Endothelial cell (in vitro differentiated cells): ENCODE results near the gene RTKN. TPM values are rescaled to one million over a fixed set of nuclear protein-coding genes. Genes with fewer than 3 reads are reported as not detected.
"Not testable (repeated sequence)": the region's sequence is repeated elsewhere in the genome, so short reads cannot be mapped to it uniquely, and the experiment has no call there.

ENCODE experiments used
- DNase-seq: peaks from one replicate; pipeline ENCODE4 v3.0.0; 2021; ENCODE audit warnings: low spot score
- H3K27ac Mint-ChIP-seq: one replicate; pipeline ENCODE4 v1.8.0; 2021; ENCODE audit warnings: mixed read lengths, inconsistent platforms; ENCODE audit not compliant: unreplicated experiment
- H3K27me3 Mint-ChIP-seq: one replicate; pipeline ENCODE4 v1.8.0; 2021; ENCODE audit warnings: mild to moderate bottlenecking, moderate library complexity, mixed read lengths, inconsistent platforms; ENCODE audit not compliant: unreplicated experiment
- H3K36me3 Mint-ChIP-seq: one replicate; pipeline ENCODE4 v1.8.0; 2021; ENCODE audit warnings: mild to moderate bottlenecking, low read depth, mixed read lengths, inconsistent platforms; ENCODE audit not compliant: unreplicated experiment
- H3K4me1 Mint-ChIP-seq: one replicate; pipeline ENCODE4 v1.8.0; 2021; ENCODE audit warnings: mild to moderate bottlenecking, mixed read lengths, inconsistent platforms; ENCODE audit not compliant: unreplicated experiment
- H3K4me3 Mint-ChIP-seq: one replicate; pipeline ENCODE4 v1.8.0; 2021; ENCODE audit warnings: mild to moderate bottlenecking, mixed read lengths, inconsistent platforms; ENCODE audit not compliant: unreplicated experiment
- H3K9me3 Mint-ChIP-seq: one replicate; pipeline ENCODE4 v1.8.0; 2021; ENCODE audit warnings: mixed read lengths, inconsistent platforms; ENCODE audit not compliant: unreplicated experiment
- total RNA-seq: library from RNA; stranded (reverse); fragmentation: NEBNext Ultra II Directional; extraction: Animal tissue kit (Norgen Biotek cat#: 25700); gene quantifications from one replicate; pipeline ENCODE4 v1.2.1, GENCODE V29; 2021; ENCODE audit not compliant: unreplicated experiment
- TF ChIP-seq, protein P1 (sequence below): fragments of 200-600 bp; sonication (generic); IDR thresholded peaks from one replicate; pipeline ENCODE4 v1.5.0; 2021; ENCODE audit warnings: antibody characterized with exemption; ENCODE audit not compliant: unreplicated experiment

The RTKN gene
- total RNA-seq, 1 donor from 2014 or later = 65.4 TPM

DNA sequence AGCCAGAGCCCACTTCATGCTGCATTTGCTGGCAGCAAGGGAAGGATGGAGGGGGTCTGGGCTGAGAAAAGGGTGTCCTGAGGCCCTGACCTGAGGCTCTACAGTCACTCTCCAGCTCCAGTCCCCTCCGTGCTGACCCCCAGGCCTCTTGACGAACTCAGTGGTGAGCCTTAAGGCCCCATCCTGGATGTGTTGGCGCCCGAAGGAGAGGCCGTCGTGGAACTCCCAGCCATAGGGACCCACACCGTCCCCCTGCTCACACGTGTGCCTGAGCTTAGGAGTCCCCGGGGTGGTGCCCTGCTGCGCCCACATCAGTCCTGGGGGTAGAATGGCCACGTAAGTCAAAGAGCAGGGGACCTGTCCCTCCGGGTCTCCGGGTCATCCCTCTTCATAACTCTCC lies 22.7 kb upstream of the RTKN start:
- no peak overlapping the region for H3K27ac Mint-ChIP-seq
- H3K36me3 Mint-ChIP-seq = peaks cover 9% of the 10 kb centered on the region
- TF ChIP-seq, protein P1, sequence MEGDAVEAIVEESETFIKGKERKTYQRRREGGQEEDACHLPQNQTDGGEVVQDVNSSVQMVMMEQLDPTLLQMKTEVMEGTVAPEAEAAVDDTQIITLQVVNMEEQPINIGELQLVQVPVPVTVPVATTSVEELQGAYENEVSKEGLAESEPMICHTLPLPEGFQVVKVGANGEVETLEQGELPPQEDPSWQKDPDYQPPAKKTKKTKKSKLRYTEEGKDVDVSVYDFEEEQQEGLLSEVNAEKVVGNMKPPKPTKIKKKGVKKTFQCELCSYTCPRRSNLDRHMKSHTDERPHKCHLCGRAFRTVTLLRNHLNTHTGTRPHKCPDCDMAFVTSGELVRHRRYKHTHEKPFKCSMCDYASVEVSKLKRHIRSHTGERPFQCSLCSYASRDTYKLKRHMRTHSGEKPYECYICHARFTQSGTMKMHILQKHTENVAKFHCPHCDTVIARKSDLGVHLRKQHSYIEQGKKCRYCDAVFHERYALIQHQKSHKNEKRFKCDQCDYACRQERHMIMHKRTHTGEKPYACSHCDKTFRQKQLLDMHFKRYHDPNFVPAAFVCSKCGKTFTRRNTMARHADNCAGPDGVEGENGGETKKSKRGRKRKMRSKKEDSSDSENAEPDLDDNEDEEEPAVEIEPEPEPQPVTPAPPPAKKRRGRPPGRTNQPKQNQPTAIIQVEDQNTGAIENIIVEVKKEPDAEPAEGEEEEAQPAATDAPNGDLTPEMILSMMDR = no peak
- H3K9me3 Mint-ChIP-seq = no peaks in the 10 kb centered on the region
- no peak for DNase-seq
- H3K4me1 Mint-ChIP-seq = peaks cover 15% of the 10 kb centered on the region
- peak overlapping the region; percentile 90 for H3K4me3 Mint-ChIP-seq
- peaks cover 14% of the 10 kb centered on the region for H3K27me3 Mint-ChIP-seq

DNA sequence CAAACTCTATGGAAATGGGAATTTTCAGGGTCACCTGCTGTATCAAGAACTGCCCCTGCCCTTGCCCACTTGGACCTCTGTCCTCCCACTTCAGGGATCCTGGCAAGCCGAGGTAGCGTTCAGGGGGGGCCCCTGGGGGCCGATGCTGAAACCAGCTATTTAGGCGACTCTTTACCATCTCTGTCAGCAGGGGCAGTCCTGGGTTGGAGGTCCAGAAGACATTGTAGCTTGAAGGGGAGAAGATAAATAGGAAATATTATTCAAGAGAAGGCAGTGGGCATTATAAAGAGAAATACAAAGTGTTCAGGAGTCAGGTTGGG lies 21.0 kb upstream of the RTKN start:
- TF ChIP-seq, protein P1 = no peak
- DNase-seq = no peak
- Mint-ChIP-seq H3K27me3 (peaks cover 18% of the 10 kb centered on the region), H3K9me3 (no peaks in the 10 kb centered on the region), H3K4me3 (no peak overlapping the region), H3K36me3 (peaks cover 9% of the 10 kb centered on the region), H3K27ac (no peak overlapping the region), H3K4me1 (peaks cover 27% of the 10 kb centered on the region)

DNA sequence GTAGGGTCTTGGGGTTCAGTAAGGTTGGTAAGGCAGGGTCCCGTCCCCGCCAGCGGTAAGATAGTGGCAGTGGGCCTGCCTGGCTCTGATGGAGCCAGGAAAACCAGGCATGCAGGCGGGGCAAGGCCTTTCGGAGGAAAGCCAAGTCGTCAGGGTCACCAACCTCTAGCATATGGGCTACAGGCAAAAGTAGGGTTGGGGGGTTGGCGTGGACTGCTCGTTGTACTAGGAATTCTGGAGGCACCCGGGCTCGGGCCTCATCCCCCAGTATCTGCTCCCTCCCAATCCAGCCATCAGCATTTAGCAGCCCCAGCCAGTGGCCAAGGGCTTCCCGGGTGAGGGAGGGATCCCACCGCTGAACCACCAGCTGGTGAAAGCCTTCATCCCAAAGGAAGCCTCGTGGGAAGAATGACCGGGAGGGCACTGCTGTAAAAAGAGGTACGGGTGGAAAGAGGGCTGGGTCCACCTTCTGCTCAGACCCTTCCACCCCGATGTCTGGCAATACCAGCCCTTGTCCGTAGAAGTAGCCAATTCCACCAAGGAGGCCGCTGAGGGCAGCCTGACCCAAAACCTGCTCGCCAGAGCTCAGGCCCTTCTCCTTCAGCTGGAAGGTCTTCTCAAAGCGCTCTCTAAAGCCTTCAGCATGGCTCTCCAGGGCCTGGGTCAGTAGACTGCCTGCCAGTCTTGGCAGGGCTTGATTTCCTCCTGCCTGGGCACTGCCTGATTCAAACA lies 20.5 kb upstream of the RTKN start:
- H3K4me1 Mint-ChIP-seq = peaks cover 27% of the 10 kb centered on the region
- H3K36me3 Mint-ChIP-seq = peaks cover 9% of the 10 kb centered on the region
- peaks cover 18% of the 10 kb centered on the region for H3K27me3 Mint-ChIP-seq
- TF ChIP-seq, protein P1 = no peak
- no peak for DNase-seq
- H3K27ac Mint-ChIP-seq = no peak overlapping the region
- no peaks in the 10 kb centered on the region for H3K9me3 Mint-ChIP-seq
- no peak overlapping the region for H3K4me3 Mint-ChIP-seq

DNA sequence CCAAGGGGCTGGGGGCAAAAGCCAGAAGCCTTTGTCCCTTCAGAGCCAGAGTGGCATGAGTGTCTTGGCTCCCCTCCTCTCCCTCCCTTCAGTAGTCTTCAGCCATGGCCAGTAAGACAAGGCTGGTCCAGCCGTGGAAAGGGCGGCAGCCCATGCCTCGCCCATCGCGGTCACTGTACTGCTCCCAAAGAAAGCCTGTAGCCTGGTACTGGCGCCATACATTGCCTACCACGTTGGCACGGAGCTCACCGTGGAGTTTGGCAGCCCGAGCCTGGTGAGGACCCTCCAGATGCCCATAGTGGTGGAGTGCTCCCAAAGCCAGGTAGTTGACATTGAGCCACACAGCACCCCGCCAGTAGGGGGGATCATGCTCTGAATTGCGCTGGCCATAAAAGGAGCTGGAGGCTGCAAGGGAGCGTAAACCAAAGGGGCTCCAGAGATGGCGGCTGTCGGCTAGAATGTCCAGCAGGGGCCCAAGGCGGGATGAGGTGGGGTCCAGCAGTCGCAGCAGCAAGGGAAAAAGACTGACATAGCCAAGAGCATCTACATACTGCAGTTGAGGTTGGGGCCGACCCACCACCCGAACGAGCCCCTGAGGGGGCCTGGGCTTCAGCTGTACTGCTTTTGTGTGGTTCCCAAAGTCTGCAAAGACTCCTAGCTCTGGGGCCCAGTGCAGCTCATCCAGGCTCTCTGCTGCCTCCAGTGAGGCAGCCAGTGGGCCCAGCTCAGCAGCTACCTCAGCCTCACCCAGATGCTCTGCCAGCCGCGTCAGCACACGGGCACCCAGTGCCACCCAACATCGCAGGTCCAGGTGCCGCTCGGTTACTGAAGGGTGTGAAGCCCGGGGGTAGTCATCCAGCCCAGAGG lies 19.7 kb upstream of the RTKN start:
- peak; percentile 35 for DNase-seq
- Mint-ChIP-seq H3K27me3 (peaks cover 18% of the 10 kb centered on the region), H3K36me3 (peaks cover 9% of the 10 kb centered on the region), H3K4me1 (peaks cover 30% of the 10 kb centered on the region), H3K9me3 (no peaks in the 10 kb centered on the region), H3K27ac (no peak overlapping the region), H3K4me3 (no peak overlapping the region)
- TF ChIP-seq, protein P1 = no peak

DNA sequence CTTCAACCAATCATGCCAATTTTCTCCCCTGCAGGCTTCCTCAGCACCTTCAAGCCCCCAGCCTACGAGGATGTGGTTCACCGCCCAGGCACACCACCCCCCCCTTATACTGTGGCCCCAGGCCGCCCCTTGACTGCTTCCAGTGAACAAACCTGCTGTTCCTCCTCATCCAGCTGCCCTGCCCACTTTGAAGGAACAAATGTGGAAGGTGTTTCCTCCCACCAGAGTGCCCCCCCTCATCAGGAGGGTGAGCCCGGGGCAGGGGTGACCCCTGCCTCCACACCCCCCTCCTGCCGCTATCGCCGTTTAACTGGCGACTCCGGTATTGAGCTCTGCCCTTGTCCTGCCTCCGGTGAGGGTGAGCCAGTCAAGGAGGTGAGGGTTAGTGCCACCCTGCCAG lies 18.4 kb upstream of the RTKN start:
- not testable (repeated sequence) for H3K36me3 Mint-ChIP-seq

DNA sequence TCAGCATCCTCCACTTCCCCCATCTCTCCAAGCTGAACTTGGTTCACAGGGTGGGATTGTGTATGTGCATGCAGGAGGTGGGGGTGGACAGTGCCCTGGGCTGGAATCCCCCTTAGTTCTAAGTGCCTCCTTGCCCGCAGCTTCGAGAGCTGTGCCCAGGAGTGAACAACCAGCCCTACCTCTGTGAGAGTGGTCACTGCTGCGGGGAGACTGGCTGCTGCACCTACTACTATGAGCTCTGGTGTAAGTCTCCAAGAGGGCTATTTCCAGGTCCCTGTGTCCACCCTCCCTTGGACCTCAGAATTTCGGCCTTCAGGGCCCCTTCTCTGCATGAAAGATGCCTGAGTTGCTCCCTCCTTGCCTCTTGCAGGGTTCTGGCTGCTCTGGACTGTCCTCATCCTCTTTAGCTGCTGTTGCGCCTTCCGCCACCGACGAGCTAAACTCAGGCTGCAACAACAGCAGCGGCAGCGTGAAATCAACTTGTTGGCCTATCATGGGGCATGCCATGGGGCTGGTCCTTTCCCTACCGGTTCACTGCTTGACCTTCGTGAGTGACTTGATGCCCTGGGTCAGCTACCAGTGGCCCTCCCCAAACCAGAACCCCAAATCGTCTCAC lies 17.9 kb upstream of the RTKN start:
- H3K4me3 Mint-ChIP-seq = peak overlapping the region; percentile 98
- H3K27ac Mint-ChIP-seq = peak overlapping the region; percentile 76
- H3K9me3 Mint-ChIP-seq, DNase-seq: not testable (repeated sequence)
- H3K4me1 Mint-ChIP-seq = peaks cover 41% of the 10 kb centered on the region
- H3K27me3 Mint-ChIP-seq = peaks cover 20% of the 10 kb centered on the region
- H3K36me3 Mint-ChIP-seq = peaks cover 13% of the 10 kb centered on the region

More for the DNA sequence above, 18.4 kb upstream of the RTKN start:
- H3K27me3 Mint-ChIP-seq = peaks cover 20% of the 10 kb centered on the region
- not testable (repeated sequence) for DNase-seq, H3K27ac Mint-ChIP-seq, H3K9me3 Mint-ChIP-seq
- peaks cover 37% of the 10 kb centered on the region for H3K4me1 Mint-ChIP-seq
- H3K4me3 Mint-ChIP-seq = peak overlapping the region; percentile 98
